K562 (cell line): ENCODE results near the gene SLC40A1. TPM values are rescaled to one million over a fixed set of nuclear protein-coding genes. Genes with fewer than 3 reads are reported as not detected.

Experiments used
- ARNT ChIP-seq, 2 experiments: fragments of 450-650 bp; IDR thresholded peaks; 2 replicates each; pipeline ENCODE4 v1.6.1; 2016; ENCODE audit warnings: mild to moderate bottlenecking in 1 of 2
- CBFA2T2 ChIP-seq: fragments of 450-650 bp; conservative IDR thresholded peaks from 2 replicates; pipeline ENCODE4 v1.6.1; 2017; ENCODE audit warnings: mild to moderate bottlenecking
- CBX2 ChIP-seq: fragments of 200-600 bp; sonication (generic); IDR thresholded peaks from one replicate; pipeline ENCODE4 v1.6.1; 2012; ENCODE audit warnings: mild to moderate bottlenecking, low read length, inconsistent platforms; ENCODE audit not compliant: insufficient read depth, poor library complexity, severe bottlenecking
- CCNT2 ChIP-seq: IDR thresholded peaks from 2 replicates; pipeline ENCODE4 v1.6.1; 2011; ENCODE audit warnings: borderline replicate concordance, low read depth, mild to moderate bottlenecking, moderate library complexity, mixed read lengths, low read length; ENCODE audit not compliant: insufficient read length; ENCODE audit errors: extremely low read depth
- CREM ChIP-seq: IDR thresholded peaks from 2 replicates; pipeline ENCODE4 v1.6.1; 2014; ENCODE audit warnings: antibody characterized with exemption, low read depth
- FOXK1 ChIP-seq: sonication (generic); formaldehyde crosslinking; IDR thresholded peaks from 2 replicates; pipeline ENCODE4 v1.8.0; 2022; ENCODE audit warnings: missing genetic modification reagents, mild to moderate bottlenecking, borderline replicate concordance
- GTF2E2 ChIP-seq: fragments of 200-800 bp; sonication (Bioruptor generic); IDR thresholded peaks from 2 replicates; pipeline ENCODE4 v1.6.1; 2016; ENCODE audit warnings: missing genetic modification characterization, missing compliant biosample characterization
- HDAC1 ChIP-seq, 2 experiments: fragments of 450-650 bp; IDR thresholded peaks; 2 replicates each; pipeline ENCODE4 v1.6.1; 2016 to 2017; ENCODE audit warnings: inconsistent platforms in 1 of 2, mild to moderate bottlenecking in 1 of 2, moderate library complexity in 1 of 2
- HNRNPLL ChIP-seq: fragments of 200-400 bp; formaldehyde crosslinking; IDR thresholded peaks from 2 replicates; pipeline ENCODE4 v1.6.1; 2017; ENCODE audit warnings: low read length, low read depth, mild to moderate bottlenecking; ENCODE audit not compliant: poor library complexity, severe bottlenecking
- MEF2D ChIP-seq: conservative IDR thresholded peaks from 2 replicates; pipeline ENCODE4 v1.6.1; 2016; ENCODE audit warnings: low read depth, missing genetic modification characterization, missing compliant biosample characterization
- MXI1 ChIP-seq: IDR thresholded peaks from 2 replicates; pipeline ENCODE4 v1.6.1; 2011; ENCODE audit warnings: low read depth, mild to moderate bottlenecking, improper control_type of control experiment, low read length
- NCOA1 ChIP-seq: fragments of 450-650 bp; IDR thresholded peaks from 2 replicates; pipeline ENCODE4 v1.6.1; 2016; ENCODE audit warnings: low read depth
- POLR2B ChIP-seq: fragments of 450-650 bp; IDR thresholded peaks from 2 replicates; pipeline ENCODE4 v1.6.1; 2018; ENCODE audit warnings: low read depth; ENCODE audit not compliant: partially characterized antibody
- RCOR1 ChIP-seq, 2 experiments: IDR thresholded peaks; 2 replicates each; pipeline ENCODE4 v1.6.1; 2012; ENCODE audit warnings: low read depth in 2 of 2, low read length in 2 of 2, borderline replicate concordance in 1 of 2, improper control_type of control experiment in 1 of 2
- SMARCA4 ChIP-seq: fragments of 450-650 bp; IDR thresholded peaks from 2 replicates; pipeline ENCODE4 v1.6.1; 2016
- SMARCE1 ChIP-seq: fragments of 450-650 bp; IDR thresholded peaks from 2 replicates; pipeline ENCODE4 v1.7.1; 2016; ENCODE audit warnings: mild to moderate bottlenecking
- TBP ChIP-seq: optimal IDR thresholded peaks from 2 replicates; pipeline ENCODE3; 2011; ENCODE audit warnings: low read depth, low read length, improper control_type of control experiment
- TRIM24 ChIP-seq, 2 experiments: fragments of 450-650 bp; IDR thresholded peaks; 2 replicates each; pipeline ENCODE4 v1.6.1; 2016
- ZNF316 ChIP-seq: fragments of 450-650 bp; IDR thresholded peaks from 2 replicates; pipeline ENCODE4 v1.6.1; 2016
- polyA plus RNA-seq, 8 experiments: library from polyadenylated mRNA; depleted of rRNA in 4 of 8; stranded (reverse) in 5 of 8; unstranded in 3 of 8; fragments of >200 nt; fragmentation: Nextera tagmentation in 2 of 8; fragmentation: Illumina TruSeq in 1 of 8; extraction: Ambion mirVana in 2 of 8; extraction: Trizol in 1 of 8; gene quantifications; 2 replicates each; pipeline versions ENCODE4 v1.2.1 to v1.2.3, GENCODE V29; 2011 to 2014; ENCODE audit warnings: inconsistent platforms in 1 of 8, missing spikeins in 1 of 8
- total RNA-seq, 7 experiments: library from RNA; depleted of rRNA in 6 of 7; stranded (reverse); fragments of >200 nt in 6 of 7; fragmentation: Illumina TruSeq in 2 of 7; extraction: Trizol in 2 of 7; gene quantifications; 2 replicates each; pipeline versions ENCODE4 v1.2.1 to v1.2.3, GENCODE V29; 2011 to 2021; ENCODE audit warnings: low replicate concordance in 1 of 7
- TF ChIP-seq, protein P1 (sequence below): fragments of 450-650 bp; formaldehyde crosslinking; IDR thresholded peaks from 2 replicates; pipeline ENCODE4 v1.4.0; 2022; ENCODE audit warnings: missing genetic modification characterization
- TF ChIP-seq, protein P2 (sequence below): IDR thresholded peaks from 2 replicates; pipeline ENCODE4 v1.6.1; 2011; ENCODE audit not compliant: insufficient read length; ENCODE audit errors: extremely low read depth

The SLC40A1 gene
- total and polyA plus RNA-seq, 9 of the 15 experiments (the other 6 are each of a cell fraction or from before 2014, with no cell fraction given) = 42.2 to 95.9 (median 54.9) TPM

DNA sequence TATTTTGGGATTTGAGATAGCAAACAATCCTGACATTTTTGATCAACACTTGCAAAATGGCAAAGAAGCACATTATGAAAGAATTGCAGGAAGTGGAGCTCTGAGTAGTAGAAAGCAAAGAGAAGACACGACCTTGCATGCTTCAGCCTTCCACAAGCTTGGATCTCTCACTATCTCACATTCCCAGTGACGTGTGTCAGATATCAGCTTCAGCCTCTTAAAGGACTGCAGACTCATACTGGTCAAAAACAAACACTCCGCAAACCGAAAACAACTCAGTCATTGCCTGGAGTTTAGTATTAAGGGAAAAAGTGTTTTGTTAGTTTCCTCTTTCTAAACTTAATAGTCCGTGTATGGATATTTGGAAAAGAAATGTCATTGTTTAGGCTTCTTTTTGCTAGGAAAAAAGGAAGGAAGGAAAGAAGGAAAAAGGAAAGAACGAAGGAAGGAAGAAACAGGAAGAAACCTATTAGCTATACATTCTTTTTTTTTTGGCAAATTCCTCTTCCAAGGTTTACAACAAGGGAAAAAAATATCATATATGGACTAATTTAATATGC lies 32.6 kb upstream of the SLC40A1 start (continued):
- TF ChIP-seq RCOR1 (IDR thresholded peaks at IDR 0.05; ENCODE audit: borderline replicate concordance in 1 of 2, low read depth in 2 of 2, low read length in 2 of 2) (peak in 1 of 2 experiments; percentile 67; a peak in 1 of 4 replicates), NCOA1 (peak; percentile 39; the same call in 1 of the 2 replicates), GTF2E2 (0 out of 2 replicates have a peak, but pooled peaks have one; percentile 50), ZNF316 (peak; percentile 85), FOXK1 (CRISPR knock-in tag) (no peak), TRIM24 (IDR thresholded peaks at IDR 0.05) (0 out of 4 replicates have a peak, but pooled peaks of 1 of the 2 experiments have one; percentile 52), HNRNPLL (no peak), HDAC1 (IDR thresholded peaks at IDR 0.05) (peak in 1 of 2 experiments; percentile 61; a peak in 1 of 4 replicates), SMARCA4 (peak; percentile 88), CCNT2 (no peak), MXI1 (no peak), CBFA2T2 (peak; percentile 60), CREM (peak; percentile 92), POLR2B (peak; percentile 52), TBP (peak; percentile 59), SMARCE1 (peak; percentile 82), ARNT (IDR thresholded peaks at IDR 0.05) (0 out of 4 replicates have a peak, but pooled peaks of 1 of the 2 experiments have one; percentile 29), CBX2 (no peak), MEF2D (tag) (0 out of 2 replicates have a peak, but pooled peaks have one; percentile 38)
- TF ChIP-seq, protein P1, sequence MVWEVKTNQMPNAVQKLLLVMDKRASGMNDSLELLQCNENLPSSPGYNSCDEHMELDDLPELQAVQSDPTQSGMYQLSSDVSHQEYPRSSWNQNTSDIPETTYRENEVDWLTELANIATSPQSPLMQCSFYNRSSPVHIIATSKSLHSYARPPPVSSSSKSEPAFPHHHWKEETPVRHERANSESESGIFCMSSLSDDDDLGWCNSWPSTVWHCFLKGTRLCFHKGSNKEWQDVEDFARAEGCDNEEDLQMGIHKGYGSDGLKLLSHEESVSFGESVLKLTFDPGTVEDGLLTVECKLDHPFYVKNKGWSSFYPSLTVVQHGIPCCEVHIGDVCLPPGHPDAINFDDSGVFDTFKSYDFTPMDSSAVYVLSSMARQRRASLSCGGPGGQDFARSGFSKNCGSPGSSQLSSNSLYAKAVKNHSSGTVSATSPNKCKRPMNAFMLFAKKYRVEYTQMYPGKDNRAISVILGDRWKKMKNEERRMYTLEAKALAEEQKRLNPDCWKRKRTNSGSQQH = no peak
- TF ChIP-seq, protein P2, sequence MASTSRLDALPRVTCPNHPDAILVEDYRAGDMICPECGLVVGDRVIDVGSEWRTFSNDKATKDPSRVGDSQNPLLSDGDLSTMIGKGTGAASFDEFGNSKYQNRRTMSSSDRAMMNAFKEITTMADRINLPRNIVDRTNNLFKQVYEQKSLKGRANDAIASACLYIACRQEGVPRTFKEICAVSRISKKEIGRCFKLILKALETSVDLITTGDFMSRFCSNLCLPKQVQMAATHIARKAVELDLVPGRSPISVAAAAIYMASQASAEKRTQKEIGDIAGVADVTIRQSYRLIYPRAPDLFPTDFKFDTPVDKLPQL = no peak
